HCT116 (cell line): Measurements from ENCODE around the gene ERAP2. TPM values are rescaled to one million over a fixed set of nuclear protein-coding genes. Genes with fewer than 3 reads are reported as not detected.

Experiments used
- ATAC-seq: fragments of 200-7000 bp; cut with Tn5 transposase; 2 replicates; pipeline ENCODE4 v1.9.1; 2020; ENCODE audit warnings: mild to moderate bottlenecking, moderate library complexity
- BruUV-seq: library from RNA; stranded (reverse); fragments of 400-500 nt; replicated peaks from 2 replicates; lab custom pipeline; 2021; lab: Mats Ljungman, UMichigan
- CTCF ChIA-PET: fragments of 300-600 bp; sonication (Branson Sonifier 250); formaldehyde crosslinking; loops from one replicate; lab custom pipeline; 2021; ENCODE audit warnings: antibody characterized with exemption; lab: Charles Lee
- POLR2A ChIA-PET: fragments of 300-600, 350-600 bp; sonication (Branson Sonifier 250); formaldehyde crosslinking; loops from one replicate; lab custom pipeline; 2021; ENCODE audit warnings: antibody characterized with exemption; lab: Charles Lee
- RAD21 ChIA-PET, 2 experiments: fragments of 300-600 bp; sonication (Branson Sonifier 250); formaldehyde crosslinking; loops; one replicate each; lab custom pipeline; 2023; ENCODE audit warnings: low total read pairs in 2 of 2; ENCODE audit not compliant: uncharacterized antibody in 2 of 2, unreplicated experiment in 2 of 2, low non-redundant PET in 1 of 2; lab: Charles Lee
- DNase-seq: peaks from one replicate; pipeline ENCODE4 v3.0.0-alpha.2; 2010; ENCODE audit warnings: low read depth, low spot score
- H2AFZ ChIP-seq: fragments of 200-600 bp; shearing (Covaris generic), sonication (generic); 2 replicates; pipeline ENCODE4 v1.6.1; 2017; ENCODE audit warnings: low read depth, mixed run types, mixed read lengths, antibody characterized with exemption, low read length; ENCODE audit not compliant: poor library complexity, severe bottlenecking
- H3K27ac ChIP-seq: 2 replicates; pipeline ENCODE4 v1.5.1; 2012; ENCODE audit warnings: low read depth, low read length
- H3K27me3 ChIP-seq: fragments of 200-600 bp; sonication (generic); 2 replicates; pipeline ENCODE4 v1.6.1; 2016; ENCODE audit warnings: mixed run types, low read length, mixed read lengths; ENCODE audit not compliant: insufficient read depth
- H3K36me3 ChIP-seq, 2 experiments: fragments of 200-500 bp in 1 of 2; fragments of 200-600 bp in 1 of 2; sonication (Bioruptor generic) in 1 of 2; sonication (generic) in 1 of 2; 2 replicates each; pipeline versions ENCODE4 v1.5.1 to v1.6.1; 2014 to 2016; ENCODE audit warnings: low read length in 2 of 2, inconsistent platforms in 1 of 2, mixed read lengths in 1 of 2, mixed run types in 1 of 2; ENCODE audit not compliant: insufficient read depth in 2 of 2, control insufficient read depth in 1 of 2
- H3K4me1 ChIP-seq, 2 experiments: fragments of 200-600 bp in 1 of 2; sonication (generic) in 1 of 2; 2 replicates each; pipeline versions ENCODE4 v1.5.1 to v1.6.1; 2012 to 2017; ENCODE audit warnings: low read length in 2 of 2, inconsistent platforms in 1 of 2, mild to moderate bottlenecking in 1 of 2, mixed read lengths in 1 of 2, mixed run types in 1 of 2, moderate library complexity in 1 of 2; ENCODE audit not compliant: insufficient read depth in 2 of 2, control insufficient read depth in 1 of 2
- H3K4me2 ChIP-seq: fragments of 200-600 bp; sonication (generic); 2 replicates; pipeline ENCODE4 v1.6.1; 2017; ENCODE audit warnings: mixed run types, low read length, mixed read lengths
- H3K4me3 ChIP-seq, 2 experiments: fragments of 200-600 bp in 1 of 2; sonication (generic) in 1 of 2; replicated peaks in 1 of 2; 2 replicates each; pipeline ENCODE4 v1.5.1; 2011 to 2016; ENCODE audit warnings: low read length in 2 of 2, control low read depth in 1 of 2, low read depth in 1 of 2, mild to moderate bottlenecking in 1 of 2, mixed read lengths in 1 of 2, mixed run types in 1 of 2
- H3K79me2 ChIP-seq: fragments of 200-600 bp; sonication (generic); 2 replicates; pipeline ENCODE4 v1.6.1; 2017; ENCODE audit warnings: mild to moderate bottlenecking, mixed run types, low read length, moderate library complexity, mixed read lengths; ENCODE audit not compliant: insufficient read depth
- H3K9ac ChIP-seq: fragments of 200-600 bp; sonication (generic); 2 replicates; pipeline ENCODE4 v1.6.1; 2016; ENCODE audit warnings: low read length, mixed read lengths
- H3K9me2 ChIP-seq: fragments of 200-600 bp; sonication (generic), shearing (Covaris generic); 2 replicates; pipeline ENCODE4 v1.6.1; 2017; ENCODE audit warnings: mixed run types, mild to moderate bottlenecking, moderate library complexity; ENCODE audit not compliant: insufficient read depth
- H3K9me3 ChIP-seq, 2 experiments: fragments of 200-500 bp in 1 of 2; fragments of 200-600 bp in 1 of 2; sonication (Bioruptor generic) in 1 of 2; sonication (generic) in 1 of 2; 2 replicates each; pipeline ENCODE4 v1.6.1; 2014 to 2017; ENCODE audit warnings: low read length in 2 of 2, mixed read lengths in 2 of 2, inconsistent platforms in 1 of 2, low read depth in 1 of 2, mild to moderate bottlenecking in 1 of 2, mixed run types in 1 of 2, moderate library complexity in 1 of 2; ENCODE audit not compliant: control insufficient read depth in 1 of 2, insufficient read depth in 1 of 2
- H4K20me1 ChIP-seq: fragments of 200-600 bp; sonication (generic), shearing (Covaris generic); 2 replicates; pipeline ENCODE4 v1.6.1; 2017; ENCODE audit warnings: mixed run types, mild to moderate bottlenecking, moderate library complexity; ENCODE audit not compliant: insufficient read depth
- CBX3 ChIP-seq: IDR thresholded peaks from 2 replicates; pipeline ENCODE4 v1.6.1; 2012; ENCODE audit warnings: low read depth
- CEBPB ChIP-seq: IDR thresholded peaks from 2 replicates; pipeline ENCODE4 v1.6.1; 2012; ENCODE audit warnings: low read depth
- EGR1 ChIP-seq: IDR thresholded peaks from 2 replicates; pipeline ENCODE4 v1.6.1; 2012; ENCODE audit warnings: low read depth
- ELF1 ChIP-seq: IDR thresholded peaks from 2 replicates; pipeline ENCODE4 v1.6.1; 2012; ENCODE audit warnings: low read depth, borderline replicate concordance
- EZH2 ChIP-seq: fragments of 200-600 bp; sonication (generic); IDR thresholded peaks from 2 replicates; pipeline ENCODE4 v1.6.1; 2017; ENCODE audit warnings: antibody characterized with exemption, mixed run types
- EZH2phosphoT487 ChIP-seq: fragments of 200-600 bp; IDR thresholded peaks from 2 replicates; pipeline ENCODE4 v1.6.1; 2018; ENCODE audit warnings: antibody characterized with exemption, borderline replicate concordance
- JUND ChIP-seq: IDR thresholded peaks from 2 replicates; pipeline ENCODE4 v1.6.1; 2012
- POLR2A ChIP-seq: IDR thresholded peaks from 2 replicates; pipeline ENCODE4 v1.7.0; 2011; ENCODE audit warnings: borderline replicate concordance; ENCODE audit not compliant: insufficient read depth, insufficient read length; ENCODE audit errors: extremely low read depth
- RAD21 ChIP-seq: IDR thresholded peaks from 2 replicates; pipeline ENCODE4 v1.6.1; 2012; ENCODE audit warnings: low read depth, mild to moderate bottlenecking
- SIN3A ChIP-seq: IDR thresholded peaks from 2 replicates; pipeline ENCODE4 v1.6.1; 2012; ENCODE audit warnings: low read depth
- SP1 ChIP-seq: IDR thresholded peaks from 2 replicates; pipeline ENCODE4 v1.6.1; 2012; ENCODE audit warnings: low read depth
- TCF7L2 ChIP-seq: IDR thresholded peaks from 2 replicates; pipeline ENCODE4 v1.7.0; 2011; ENCODE audit warnings: borderline replicate concordance, inconsistent platforms; ENCODE audit not compliant: insufficient read depth, insufficient read length; ENCODE audit errors: extremely low read depth
- YY1 ChIP-seq: IDR thresholded peaks from 2 replicates; pipeline ENCODE4 v1.6.1; 2011; ENCODE audit warnings: low read length, low read depth, moderate library complexity, mild to moderate bottlenecking; ENCODE audit not compliant: insufficient replicate concordance; ENCODE audit errors: extremely low read depth
- ZFX ChIP-seq: fragments of 450-650 bp; IDR thresholded peaks from 2 replicates; pipeline ENCODE4 v1.6.1; 2017
- ZNF274 ChIP-seq: fragments of 200-500 bp; sonication (Bioruptor generic); IDR thresholded peaks from 2 replicates; pipeline ENCODE4 v1.6.1; 2014; ENCODE audit warnings: mild to moderate bottlenecking, low read depth, low read length, inconsistent platforms
- intact Hi-C: fragments of 100-400 bp; cut with micrococcal nuclease; formaldehyde crosslinking; loops from 2 replicates; pipeline ENCODE4 v1.10.0; 2022
- total RNA-seq: library from RNA; stranded (reverse); gene quantifications from one replicate; pipeline ENCODE4 v1.2.1, GENCODE V29; 2021; ENCODE audit not compliant: unreplicated experiment
- TF ChIP-seq, protein P1 (sequence below), 3 experiments: fragments of 200-600 bp in 1 of 3; sonication (generic) in 1 of 3; IDR thresholded peaks in 2 of 3; conservative IDR thresholded peaks in 1 of 3; 2 replicates each; pipeline ENCODE4 v1.5.1; 2012 to 2017; ENCODE audit warnings: low read depth in 2 of 3, low read length in 2 of 3, antibody characterized with exemption in 1 of 3, borderline replicate concordance in 1 of 3, control low read depth in 1 of 3, mild to moderate bottlenecking in 1 of 3, mixed read lengths in 1 of 3, mixed run types in 1 of 3, moderate library complexity in 1 of 3; ENCODE audit not compliant: insufficient read depth in 1 of 3
- TF ChIP-seq, protein P2 (sequence below): IDR thresholded peaks from 2 replicates; pipeline ENCODE4 v1.6.1; 2012
- TF ChIP-seq, protein P3 (sequence below): IDR thresholded peaks from 2 replicates; pipeline ENCODE4 v1.6.1; 2011; ENCODE audit warnings: mild to moderate bottlenecking, low read length, moderate library complexity; ENCODE audit not compliant: insufficient replicate concordance; ENCODE audit errors: extremely low read depth
- TF ChIP-seq, protein P4 (sequence below): IDR thresholded peaks from 2 replicates; pipeline ENCODE4 v1.6.1; 2012; ENCODE audit warnings: low read depth
- TF ChIP-seq, protein P5 (sequence below): IDR thresholded peaks from 2 replicates; pipeline ENCODE4 v1.6.1; 2012

The ERAP2 gene
- total RNA-seq, 1 experiment from 2014 or later, result 2.2 TPM

DNA sequence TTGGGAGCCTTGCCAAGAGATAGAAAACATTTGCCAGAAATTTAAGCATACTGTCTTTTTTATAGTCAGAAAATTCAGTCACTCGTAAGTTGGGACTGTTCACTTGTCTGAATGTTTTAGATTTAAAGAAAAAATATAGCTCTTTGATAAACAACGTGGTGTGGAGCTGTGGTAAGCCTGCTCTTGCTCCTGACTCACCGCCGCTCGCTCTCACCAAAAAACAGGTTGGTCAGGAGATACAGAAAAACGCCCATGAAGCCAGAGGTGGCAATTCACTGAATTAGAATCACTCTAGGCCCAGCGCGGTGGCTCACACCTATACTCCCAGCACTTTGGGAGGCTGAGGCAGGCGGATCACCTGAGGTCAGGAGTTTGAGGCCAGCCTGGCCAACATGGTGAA, 65.8 kb downstream of the ERAP2 start (continued):
- TF ChIP-seq, protein P1, sequence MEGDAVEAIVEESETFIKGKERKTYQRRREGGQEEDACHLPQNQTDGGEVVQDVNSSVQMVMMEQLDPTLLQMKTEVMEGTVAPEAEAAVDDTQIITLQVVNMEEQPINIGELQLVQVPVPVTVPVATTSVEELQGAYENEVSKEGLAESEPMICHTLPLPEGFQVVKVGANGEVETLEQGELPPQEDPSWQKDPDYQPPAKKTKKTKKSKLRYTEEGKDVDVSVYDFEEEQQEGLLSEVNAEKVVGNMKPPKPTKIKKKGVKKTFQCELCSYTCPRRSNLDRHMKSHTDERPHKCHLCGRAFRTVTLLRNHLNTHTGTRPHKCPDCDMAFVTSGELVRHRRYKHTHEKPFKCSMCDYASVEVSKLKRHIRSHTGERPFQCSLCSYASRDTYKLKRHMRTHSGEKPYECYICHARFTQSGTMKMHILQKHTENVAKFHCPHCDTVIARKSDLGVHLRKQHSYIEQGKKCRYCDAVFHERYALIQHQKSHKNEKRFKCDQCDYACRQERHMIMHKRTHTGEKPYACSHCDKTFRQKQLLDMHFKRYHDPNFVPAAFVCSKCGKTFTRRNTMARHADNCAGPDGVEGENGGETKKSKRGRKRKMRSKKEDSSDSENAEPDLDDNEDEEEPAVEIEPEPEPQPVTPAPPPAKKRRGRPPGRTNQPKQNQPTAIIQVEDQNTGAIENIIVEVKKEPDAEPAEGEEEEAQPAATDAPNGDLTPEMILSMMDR (IDR thresholded peaks at IDR 0.05 in 2 of 3, conservative IDR thresholded peaks at IDR 0.05 in 1 of 3; ENCODE audit: borderline replicate concordance in 1 of 3, insufficient read depth in 1 of 3, low read depth in 2 of 3, low read length in 2 of 3), result no peak
- TF ChIP-seq SP1, result no peak
- TF ChIP-seq ZFX, result no peak
- TF ChIP-seq, protein P2, sequence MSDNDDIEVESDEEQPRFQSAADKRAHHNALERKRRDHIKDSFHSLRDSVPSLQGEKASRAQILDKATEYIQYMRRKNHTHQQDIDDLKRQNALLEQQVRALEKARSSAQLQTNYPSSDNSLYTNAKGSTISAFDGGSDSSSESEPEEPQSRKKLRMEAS, result no peak
- no peak for TF ChIP-seq JUND

DNA sequence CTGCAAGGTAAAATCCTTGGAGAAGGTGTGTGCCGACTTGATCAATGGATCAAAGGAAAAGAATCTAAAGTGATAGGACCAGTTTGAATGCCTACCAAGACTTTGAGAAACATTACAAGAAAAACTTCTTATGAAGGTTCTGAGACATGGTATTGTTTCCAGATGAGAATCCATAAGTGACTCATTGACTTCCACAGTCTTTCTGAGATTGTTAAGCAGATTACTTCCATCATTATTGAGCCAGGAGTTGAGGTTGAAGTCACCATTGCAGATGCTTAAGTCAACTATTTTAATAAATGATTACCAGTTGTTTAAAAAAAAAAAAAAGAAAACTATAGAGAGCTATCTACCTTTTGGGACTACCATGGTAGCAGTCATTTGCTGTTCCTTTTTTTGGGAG, 66.6 kb downstream of the ERAP2 start:
- TF ChIP-seq EGR1 (no peak), SP1 (no peak), EZH2 (no peak), ZNF274 (no peak), CBX3 (no peak), ELF1 (no peak), JUND (no peak), SIN3A (no peak), POLR2A (no peak), YY1 (no peak), TCF7L2 (no peak), EZH2phosphoT487 (no peak), CEBPB (no peak), RAD21 (no peak)
- TF ChIP-seq, protein P3, sequence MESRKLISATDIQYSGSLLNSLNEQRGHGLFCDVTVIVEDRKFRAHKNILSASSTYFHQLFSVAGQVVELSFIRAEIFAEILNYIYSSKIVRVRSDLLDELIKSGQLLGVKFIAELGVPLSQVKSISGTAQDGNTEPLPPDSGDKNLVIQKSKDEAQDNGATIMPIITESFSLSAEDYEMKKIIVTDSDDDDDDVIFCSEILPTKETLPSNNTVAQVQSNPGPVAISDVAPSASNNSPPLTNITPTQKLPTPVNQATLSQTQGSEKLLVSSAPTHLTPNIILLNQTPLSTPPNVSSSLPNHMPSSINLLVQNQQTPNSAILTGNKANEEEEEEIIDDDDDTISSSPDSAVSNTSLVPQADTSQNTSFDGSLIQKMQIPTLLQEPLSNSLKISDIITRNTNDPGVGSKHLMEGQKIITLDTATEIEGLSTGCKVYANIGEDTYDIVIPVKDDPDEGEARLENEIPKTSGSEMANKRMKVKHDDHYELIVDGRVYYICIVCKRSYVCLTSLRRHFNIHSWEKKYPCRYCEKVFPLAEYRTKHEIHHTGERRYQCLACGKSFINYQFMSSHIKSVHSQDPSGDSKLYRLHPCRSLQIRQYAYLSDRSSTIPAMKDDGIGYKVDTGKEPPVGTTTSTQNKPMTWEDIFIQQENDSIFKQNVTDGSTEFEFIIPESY, result no peak
- TF ChIP-seq, protein P4, sequence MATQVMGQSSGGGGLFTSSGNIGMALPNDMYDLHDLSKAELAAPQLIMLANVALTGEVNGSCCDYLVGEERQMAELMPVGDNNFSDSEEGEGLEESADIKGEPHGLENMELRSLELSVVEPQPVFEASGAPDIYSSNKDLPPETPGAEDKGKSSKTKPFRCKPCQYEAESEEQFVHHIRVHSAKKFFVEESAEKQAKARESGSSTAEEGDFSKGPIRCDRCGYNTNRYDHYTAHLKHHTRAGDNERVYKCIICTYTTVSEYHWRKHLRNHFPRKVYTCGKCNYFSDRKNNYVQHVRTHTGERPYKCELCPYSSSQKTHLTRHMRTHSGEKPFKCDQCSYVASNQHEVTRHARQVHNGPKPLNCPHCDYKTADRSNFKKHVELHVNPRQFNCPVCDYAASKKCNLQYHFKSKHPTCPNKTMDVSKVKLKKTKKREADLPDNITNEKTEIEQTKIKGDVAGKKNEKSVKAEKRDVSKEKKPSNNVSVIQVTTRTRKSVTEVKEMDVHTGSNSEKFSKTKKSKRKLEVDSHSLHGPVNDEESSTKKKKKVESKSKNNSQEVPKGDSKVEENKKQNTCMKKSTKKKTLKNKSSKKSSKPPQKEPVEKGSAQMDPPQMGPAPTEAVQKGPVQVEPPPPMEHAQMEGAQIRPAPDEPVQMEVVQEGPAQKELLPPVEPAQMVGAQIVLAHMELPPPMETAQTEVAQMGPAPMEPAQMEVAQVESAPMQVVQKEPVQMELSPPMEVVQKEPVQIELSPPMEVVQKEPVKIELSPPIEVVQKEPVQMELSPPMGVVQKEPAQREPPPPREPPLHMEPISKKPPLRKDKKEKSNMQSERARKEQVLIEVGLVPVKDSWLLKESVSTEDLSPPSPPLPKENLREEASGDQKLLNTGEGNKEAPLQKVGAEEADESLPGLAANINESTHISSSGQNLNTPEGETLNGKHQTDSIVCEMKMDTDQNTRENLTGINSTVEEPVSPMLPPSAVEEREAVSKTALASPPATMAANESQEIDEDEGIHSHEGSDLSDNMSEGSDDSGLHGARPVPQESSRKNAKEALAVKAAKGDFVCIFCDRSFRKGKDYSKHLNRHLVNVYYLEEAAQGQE, result no peak
- TF ChIP-seq, protein P5, sequence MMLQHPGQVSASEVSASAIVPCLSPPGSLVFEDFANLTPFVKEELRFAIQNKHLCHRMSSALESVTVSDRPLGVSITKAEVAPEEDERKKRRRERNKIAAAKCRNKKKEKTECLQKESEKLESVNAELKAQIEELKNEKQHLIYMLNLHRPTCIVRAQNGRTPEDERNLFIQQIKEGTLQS, result no peak
- H3K4me3 ChIP-seq, result no peak overlapping the region
- H2AFZ ChIP-seq, result no peak overlapping the region
- no peaks in the 10 kb centered on the region for H3K27me3 ChIP-seq
- no peaks in the 10 kb centered on the region for H3K36me3 ChIP-seq
- no peak for DNase-seq
- H3K4me2 ChIP-seq, result no peak overlapping the region
- no peak overlapping the region for H3K9ac ChIP-seq
- no peak overlapping the region for H3K27ac ChIP-seq
- no peak for ATAC-seq
- H3K79me2 ChIP-seq, result peaks cover 48% of the 10 kb centered on the region
- H3K9me2 ChIP-seq, result no peaks in the 10 kb centered on the region
- intact Hi-C loops, result no loop called here
- CTCF ChIA-PET, result no interaction called here
- peaks cover 0 to 4% of the 10 kb centered on the region in 2 experiments; a peak in 1 of 4 replicates for H3K4me1 ChIP-seq
- H3K9me3 ChIP-seq, result no peaks in the 10 kb centered on the region
- no TSS peak for BruUV-seq
- H4K20me1 ChIP-seq, result no peaks in the 10 kb centered on the region
- POLR2A ChIA-PET, result no interaction called here
- RAD21 ChIA-PET, result no interaction called here
